Measurements from ENCODE around the gene C2orf78. TPM values are rescaled to one million over a fixed set of nuclear protein-coding genes. Genes with fewer than 3 reads are reported as not detected.
"Not testable (repeated sequence)": the region's sequence is repeated elsewhere in the genome, so short reads cannot be mapped to it uniquely, and the experiment has no call there.

Gene C2orf78
- total RNA-seq, 1 donor from 2014 or later = not detected

DNA sequence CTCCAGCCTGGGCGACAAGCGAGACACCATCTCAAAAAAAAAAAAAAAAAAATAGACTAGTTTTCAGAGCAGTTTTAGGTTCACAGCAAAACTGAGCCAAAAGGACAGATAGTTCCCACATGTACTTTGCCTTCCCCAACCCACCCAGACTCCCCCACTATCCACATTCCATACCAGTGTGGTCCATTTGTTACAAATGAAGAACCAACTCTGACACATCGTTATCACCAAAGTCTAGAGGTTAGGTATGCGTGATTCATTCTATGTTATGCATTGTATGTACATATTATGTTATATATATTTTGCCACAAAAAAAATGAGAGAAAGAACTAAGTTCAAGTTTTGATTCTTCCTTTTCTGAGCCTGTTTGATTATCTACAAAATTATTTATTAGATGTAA is 7.6 kb upstream of the C2orf78 start:
- Histone ChIP-seq H3K36me3 (ENCODE audit: control insufficient read depth, insufficient read depth, low read length) (no peaks in the 10 kb centered on the region), H3K4me3 (ENCODE audit: low read depth, low read length) (no peak overlapping the region), H3K27me3 (ENCODE audit: control insufficient read depth, insufficient read depth, low read length) (no peaks in the 10 kb centered on the region)
- DNase-seq (ENCODE audit: low read depth) = no peak
- TF ChIP-seq, protein P1, sequence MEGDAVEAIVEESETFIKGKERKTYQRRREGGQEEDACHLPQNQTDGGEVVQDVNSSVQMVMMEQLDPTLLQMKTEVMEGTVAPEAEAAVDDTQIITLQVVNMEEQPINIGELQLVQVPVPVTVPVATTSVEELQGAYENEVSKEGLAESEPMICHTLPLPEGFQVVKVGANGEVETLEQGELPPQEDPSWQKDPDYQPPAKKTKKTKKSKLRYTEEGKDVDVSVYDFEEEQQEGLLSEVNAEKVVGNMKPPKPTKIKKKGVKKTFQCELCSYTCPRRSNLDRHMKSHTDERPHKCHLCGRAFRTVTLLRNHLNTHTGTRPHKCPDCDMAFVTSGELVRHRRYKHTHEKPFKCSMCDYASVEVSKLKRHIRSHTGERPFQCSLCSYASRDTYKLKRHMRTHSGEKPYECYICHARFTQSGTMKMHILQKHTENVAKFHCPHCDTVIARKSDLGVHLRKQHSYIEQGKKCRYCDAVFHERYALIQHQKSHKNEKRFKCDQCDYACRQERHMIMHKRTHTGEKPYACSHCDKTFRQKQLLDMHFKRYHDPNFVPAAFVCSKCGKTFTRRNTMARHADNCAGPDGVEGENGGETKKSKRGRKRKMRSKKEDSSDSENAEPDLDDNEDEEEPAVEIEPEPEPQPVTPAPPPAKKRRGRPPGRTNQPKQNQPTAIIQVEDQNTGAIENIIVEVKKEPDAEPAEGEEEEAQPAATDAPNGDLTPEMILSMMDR (IDR thresholded peaks at IDR 0.05; ENCODE audit: insufficient read depth, low read length, poor library complexity, severe bottlenecking) = no peak

DNA sequence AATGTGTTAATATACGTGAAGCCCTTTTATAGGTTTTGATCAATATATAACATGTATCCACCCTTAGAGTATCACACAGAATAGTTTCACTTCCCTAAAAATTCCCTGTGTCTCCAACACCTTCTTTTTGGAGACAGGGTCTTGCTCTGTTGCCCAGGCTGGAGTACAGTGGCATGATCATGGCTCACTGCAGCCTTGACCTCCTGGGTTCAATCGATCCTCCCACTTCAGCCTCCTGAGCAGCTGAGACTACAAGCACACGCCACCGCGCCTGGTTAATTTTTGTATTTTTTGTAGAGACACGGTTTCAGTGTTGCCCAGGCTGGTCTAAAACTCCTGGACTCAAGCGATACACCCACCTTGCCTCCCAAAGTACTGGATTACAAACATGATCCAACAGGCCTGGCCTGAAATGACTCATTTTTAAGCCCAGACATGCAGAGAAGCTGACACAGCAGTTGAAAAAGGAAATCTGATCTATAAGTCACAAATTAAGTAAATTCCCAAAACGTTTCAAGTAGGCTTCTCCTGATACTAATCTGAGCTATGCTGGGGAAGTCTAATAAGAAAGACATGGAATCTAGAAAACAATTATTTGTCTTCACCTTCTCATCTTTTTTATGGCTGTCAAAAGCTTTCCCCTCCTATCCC is 7.0 kb upstream of the C2orf78 start:
- DNase-seq (ENCODE audit: low read depth) = no peak
- no peaks in the 10 kb centered on the region for H3K36me3 ChIP-seq (ENCODE audit: control insufficient read depth, insufficient read depth, low read length)
- TF ChIP-seq, protein P1 (IDR thresholded peaks at IDR 0.05; ENCODE audit: insufficient read depth, low read length, poor library complexity, severe bottlenecking) = no peak
- H3K4me3 ChIP-seq (ENCODE audit: low read depth, low read length) = no peak overlapping the region
- no peaks in the 10 kb centered on the region for H3K27me3 ChIP-seq (ENCODE audit: control insufficient read depth, insufficient read depth, low read length)

DNA sequence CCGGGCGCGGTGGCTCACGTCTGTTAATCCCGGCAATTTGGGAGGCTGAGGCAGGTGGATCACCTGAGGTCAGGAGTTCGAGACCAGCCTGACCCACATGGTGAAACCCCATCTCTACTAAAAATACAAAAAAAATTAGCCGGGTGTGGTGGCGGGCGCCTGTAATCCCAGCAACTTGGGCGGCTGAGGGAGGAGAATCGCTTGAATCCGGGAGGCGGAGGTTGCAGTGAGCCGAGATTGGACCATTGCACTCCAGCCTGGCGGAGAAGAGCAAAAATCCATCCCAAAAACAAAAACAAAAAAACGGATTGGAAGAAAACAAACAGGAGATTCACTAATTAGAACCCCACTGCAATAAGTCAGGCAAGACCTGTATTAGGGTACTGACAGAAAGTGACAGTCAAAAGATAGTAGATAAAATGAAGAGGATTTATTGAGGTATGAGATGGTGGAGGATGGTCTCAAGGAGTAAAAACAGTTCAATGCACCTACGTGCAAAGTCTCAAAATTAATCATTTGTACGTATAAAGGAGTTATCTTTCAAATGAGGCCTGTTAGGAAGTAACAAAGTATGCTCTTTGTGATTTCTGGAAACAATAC is 5.0 kb upstream of the C2orf78 start:
- not testable (repeated sequence) for H3K36me3 ChIP-seq (ENCODE audit: control insufficient read depth, insufficient read depth, low read length); DNase-seq (ENCODE audit: low read depth); H3K27me3 ChIP-seq (ENCODE audit: control insufficient read depth, insufficient read depth, low read length)
- H3K4me3 ChIP-seq (ENCODE audit: low read depth, low read length) = peak overlapping the region; percentile 56

DNA sequence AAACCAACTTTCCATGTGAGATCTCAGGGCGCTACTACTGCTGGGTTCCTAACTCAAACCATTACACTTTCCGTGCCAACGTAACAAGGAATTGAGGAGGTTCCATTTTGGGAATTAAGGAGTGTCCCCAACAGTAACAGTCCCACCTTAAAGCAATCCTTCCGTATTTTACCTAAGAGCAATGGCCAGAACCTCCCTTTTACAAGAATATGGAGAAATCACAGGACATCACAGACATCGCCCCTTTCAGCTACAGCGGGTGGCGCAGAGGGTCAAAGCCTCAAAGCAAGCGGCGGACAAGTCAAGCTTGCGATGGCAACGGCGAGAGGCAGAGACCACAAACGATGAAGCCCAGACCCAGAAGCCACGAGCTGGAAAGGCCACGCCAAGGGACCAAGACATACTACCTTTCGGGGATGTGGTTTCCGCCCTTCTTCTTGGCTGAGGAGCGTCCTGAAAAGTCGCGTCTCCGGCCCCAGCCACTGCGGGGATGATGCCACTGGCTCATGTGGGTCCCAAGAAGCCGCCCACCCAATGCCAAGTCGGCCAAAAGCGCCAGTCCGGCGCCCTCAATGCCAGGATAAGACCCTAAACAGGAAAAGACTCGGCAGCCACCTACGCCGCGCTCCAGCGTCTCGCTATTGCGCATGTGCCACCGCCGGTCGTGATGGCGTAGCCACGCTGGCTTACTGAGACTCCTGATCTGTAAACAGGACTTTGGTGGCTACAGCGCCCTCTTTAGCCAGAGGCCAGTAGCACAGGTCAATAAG is 4.3 kb upstream of the C2orf78 start, which contains the start of gene DUSP11:
Gene DUSP11, minus strand, starts transcription at position 637 of the 770 bp plus-strand sequence. Its CDS starts 129 bp downstream, at position 508.
- DNase-seq (ENCODE audit: low read depth) = peak; percentile 80
- peak within 1 kb of the TSS; percentile 56 for H3K4me3 ChIP-seq (ENCODE audit: low read depth, low read length)
- H3K36me3 ChIP-seq (ENCODE audit: control insufficient read depth, insufficient read depth, low read length) = no peaks in the 10 kb centered on the region
- TF ChIP-seq, protein P1 (IDR thresholded peaks at IDR 0.05; ENCODE audit: insufficient read depth, low read length, poor library complexity, severe bottlenecking) = peak; percentile 95
- H3K27me3 ChIP-seq (ENCODE audit: control insufficient read depth, insufficient read depth, low read length) = no peaks in the 10 kb centered on the region

DNA sequence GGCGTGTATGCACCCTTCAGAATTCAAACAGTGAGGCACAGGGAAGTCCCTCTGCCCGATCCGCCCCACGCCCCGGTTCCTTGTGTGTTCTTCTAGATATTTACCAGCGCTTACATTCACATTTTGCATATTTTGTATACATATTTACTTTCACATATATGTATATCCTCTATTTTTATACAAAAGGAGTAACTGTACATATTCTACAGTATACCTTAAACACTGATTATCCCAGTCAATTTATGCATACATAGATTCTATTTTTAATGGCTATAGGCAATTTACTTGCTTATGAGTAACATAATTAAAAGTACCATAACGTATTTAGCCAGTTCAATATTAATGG is 3.8 kb upstream of the C2orf78 start:
- Histone ChIP-seq H3K36me3 (ENCODE audit: control insufficient read depth, insufficient read depth, low read length) (no peaks in the 10 kb centered on the region), H3K27me3 (ENCODE audit: control insufficient read depth, insufficient read depth, low read length) (no peaks in the 10 kb centered on the region), H3K4me3 (ENCODE audit: low read depth, low read length) (peak overlapping the region; percentile 56)
- DNase-seq (ENCODE audit: low read depth) = no peak
- TF ChIP-seq, protein P1 (IDR thresholded peaks at IDR 0.05; ENCODE audit: insufficient read depth, low read length, poor library complexity, severe bottlenecking) = no peak

DNA sequence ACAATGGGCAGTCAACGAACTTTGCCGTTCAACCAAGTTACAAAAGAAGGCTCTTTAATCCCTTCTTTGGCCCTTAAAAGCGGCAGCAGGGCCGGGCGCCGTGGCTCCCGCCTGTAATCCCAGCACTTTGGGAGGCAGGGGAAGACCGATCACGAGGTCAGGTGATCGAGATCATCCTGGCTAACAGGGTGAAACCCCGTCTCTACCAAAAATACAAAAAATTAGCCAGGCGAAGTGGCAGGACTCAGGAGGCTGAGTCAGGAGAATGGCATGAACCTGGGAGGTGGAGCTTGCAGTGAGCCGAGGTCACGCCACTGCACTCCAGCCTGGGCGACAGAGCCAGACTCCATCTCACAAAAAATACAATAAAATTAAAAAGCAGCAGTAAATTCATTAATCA is 581 bp upstream of the C2orf78 start:
- not testable (repeated sequence) for H3K4me3 ChIP-seq (ENCODE audit: low read depth, low read length); H3K36me3 ChIP-seq (ENCODE audit: control insufficient read depth, insufficient read depth, low read length); H3K27me3 ChIP-seq (ENCODE audit: control insufficient read depth, insufficient read depth, low read length); DNase-seq (ENCODE audit: low read depth)

Data from kidney epithelial cell (primary cell).